Measurements from ENCODE around the gene TACC2.

DNA sequence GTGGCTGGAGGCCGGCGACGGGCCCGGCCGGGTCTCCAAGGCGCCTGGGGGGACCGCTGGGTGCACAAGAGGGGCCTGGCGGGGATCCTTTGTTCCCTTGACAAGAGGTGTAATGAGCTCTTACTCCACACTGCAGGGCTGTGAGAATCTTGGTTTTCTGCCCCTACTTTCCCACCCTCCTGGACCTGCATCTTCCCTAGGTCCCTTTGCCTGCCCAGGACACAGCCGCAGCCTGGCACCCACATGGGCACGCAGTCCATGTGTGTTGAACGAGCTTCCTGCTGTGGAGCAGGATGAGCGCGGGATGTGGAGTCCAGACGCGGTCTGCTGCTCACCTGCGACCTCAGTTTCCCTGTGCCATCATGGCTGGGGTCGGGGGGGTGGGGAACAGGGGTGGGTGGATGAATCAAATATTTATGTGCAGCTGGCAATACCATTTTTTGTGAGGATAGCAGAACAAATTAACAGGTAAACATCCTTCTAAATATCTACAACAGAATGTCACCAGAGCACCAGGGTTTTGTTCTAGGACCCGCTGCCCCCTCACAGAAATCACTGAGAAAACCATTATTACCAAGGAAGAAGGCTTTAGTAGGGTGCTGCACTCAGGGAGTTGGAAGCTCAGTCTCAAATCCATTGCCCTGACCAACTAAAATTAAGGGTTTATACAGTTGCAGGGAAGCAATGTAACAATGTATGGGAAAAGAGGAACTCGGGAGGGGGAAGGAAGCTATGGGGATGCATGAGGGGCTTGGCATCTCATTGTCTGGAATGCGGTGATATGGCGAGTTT, 13.5 kb upstream of the TACC2 start:
- TF ChIP-seq, protein P1, sequence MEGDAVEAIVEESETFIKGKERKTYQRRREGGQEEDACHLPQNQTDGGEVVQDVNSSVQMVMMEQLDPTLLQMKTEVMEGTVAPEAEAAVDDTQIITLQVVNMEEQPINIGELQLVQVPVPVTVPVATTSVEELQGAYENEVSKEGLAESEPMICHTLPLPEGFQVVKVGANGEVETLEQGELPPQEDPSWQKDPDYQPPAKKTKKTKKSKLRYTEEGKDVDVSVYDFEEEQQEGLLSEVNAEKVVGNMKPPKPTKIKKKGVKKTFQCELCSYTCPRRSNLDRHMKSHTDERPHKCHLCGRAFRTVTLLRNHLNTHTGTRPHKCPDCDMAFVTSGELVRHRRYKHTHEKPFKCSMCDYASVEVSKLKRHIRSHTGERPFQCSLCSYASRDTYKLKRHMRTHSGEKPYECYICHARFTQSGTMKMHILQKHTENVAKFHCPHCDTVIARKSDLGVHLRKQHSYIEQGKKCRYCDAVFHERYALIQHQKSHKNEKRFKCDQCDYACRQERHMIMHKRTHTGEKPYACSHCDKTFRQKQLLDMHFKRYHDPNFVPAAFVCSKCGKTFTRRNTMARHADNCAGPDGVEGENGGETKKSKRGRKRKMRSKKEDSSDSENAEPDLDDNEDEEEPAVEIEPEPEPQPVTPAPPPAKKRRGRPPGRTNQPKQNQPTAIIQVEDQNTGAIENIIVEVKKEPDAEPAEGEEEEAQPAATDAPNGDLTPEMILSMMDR (IDR thresholded peaks at IDR 0.05) = peak in 3 of 4 donors; percentile 71 to 83 (median 78)
- no peak for TF ChIP-seq POLR2A (IDR thresholded peaks at IDR 0.05)
